D721Med (cell line): Measurements from ENCODE around the gene ADNP.
A peak's percentile ranks its signal among the peaks of the same experiment; 100 is the strongest.
"Not testable (repeated sequence)": the region's sequence is repeated elsewhere in the genome, so short reads cannot be mapped to it uniquely, and the experiment has no call there.

Experiments used
- DNase-seq: peaks from one replicate; pipeline ENCODE4 v3.0.0; 2011; ENCODE audit warnings: low spot score; ENCODE audit not compliant: insufficient read length
- FAIRE-seq: peaks from 2 replicates; lab custom pipeline; 2011; peaks lifted over from hg19 to GRCh38; lab: Jason Lieb, UNC
- TF ChIP-seq, protein P1 (sequence below): IDR thresholded peaks from 2 replicates; pipeline ENCODE4 v1.5.1; 2012; ENCODE audit warnings: mild to moderate bottlenecking, control low read depth; ENCODE audit not compliant: insufficient read depth; ENCODE audit errors: missing control alignments

The ADNP gene

DNA sequence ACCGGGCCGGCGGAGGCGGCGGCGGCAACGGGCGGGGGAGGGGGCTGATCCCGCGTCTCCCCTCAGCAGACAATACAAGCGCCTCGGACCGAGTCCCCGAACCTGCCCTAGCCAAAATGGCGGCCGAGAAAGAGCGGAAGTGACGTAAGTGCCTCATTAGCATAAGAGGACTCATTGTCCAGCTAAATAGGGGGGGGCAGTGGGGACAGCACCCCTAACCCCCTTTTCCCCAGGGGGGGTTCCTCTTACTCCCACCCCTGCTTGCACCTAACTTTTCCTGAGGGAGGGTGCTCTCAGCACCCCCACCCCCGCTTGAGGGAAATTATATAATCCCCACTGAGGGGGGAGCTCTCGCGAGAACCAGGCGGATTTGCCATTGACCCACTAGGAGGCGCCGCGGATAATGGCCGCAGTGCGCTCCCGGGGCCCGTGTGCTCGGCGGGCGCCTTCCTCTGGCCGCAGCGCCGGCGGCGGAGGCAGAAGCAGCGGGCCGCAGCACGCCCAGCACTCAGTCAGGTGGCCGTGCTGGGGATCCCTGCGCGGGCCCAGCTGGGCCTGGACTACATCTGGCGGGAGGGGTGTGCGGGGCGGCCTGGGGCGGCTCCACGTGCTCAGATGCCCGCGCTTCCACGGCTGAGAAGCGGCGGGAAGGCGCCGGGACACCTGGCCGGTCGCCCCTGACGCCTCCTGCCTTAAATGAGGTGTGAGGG, at the start of gene ADNP:
Gene ADNP (minus strand): TSS at position 132 of the 710 bp plus-strand sequence. CDS start 27,441 bp downstream, outside the sequence.
- FAIRE-seq (no peak), DNase-seq (no peak)
- TF ChIP-seq, protein P1, sequence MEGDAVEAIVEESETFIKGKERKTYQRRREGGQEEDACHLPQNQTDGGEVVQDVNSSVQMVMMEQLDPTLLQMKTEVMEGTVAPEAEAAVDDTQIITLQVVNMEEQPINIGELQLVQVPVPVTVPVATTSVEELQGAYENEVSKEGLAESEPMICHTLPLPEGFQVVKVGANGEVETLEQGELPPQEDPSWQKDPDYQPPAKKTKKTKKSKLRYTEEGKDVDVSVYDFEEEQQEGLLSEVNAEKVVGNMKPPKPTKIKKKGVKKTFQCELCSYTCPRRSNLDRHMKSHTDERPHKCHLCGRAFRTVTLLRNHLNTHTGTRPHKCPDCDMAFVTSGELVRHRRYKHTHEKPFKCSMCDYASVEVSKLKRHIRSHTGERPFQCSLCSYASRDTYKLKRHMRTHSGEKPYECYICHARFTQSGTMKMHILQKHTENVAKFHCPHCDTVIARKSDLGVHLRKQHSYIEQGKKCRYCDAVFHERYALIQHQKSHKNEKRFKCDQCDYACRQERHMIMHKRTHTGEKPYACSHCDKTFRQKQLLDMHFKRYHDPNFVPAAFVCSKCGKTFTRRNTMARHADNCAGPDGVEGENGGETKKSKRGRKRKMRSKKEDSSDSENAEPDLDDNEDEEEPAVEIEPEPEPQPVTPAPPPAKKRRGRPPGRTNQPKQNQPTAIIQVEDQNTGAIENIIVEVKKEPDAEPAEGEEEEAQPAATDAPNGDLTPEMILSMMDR = peak; percentile 44

DNA sequence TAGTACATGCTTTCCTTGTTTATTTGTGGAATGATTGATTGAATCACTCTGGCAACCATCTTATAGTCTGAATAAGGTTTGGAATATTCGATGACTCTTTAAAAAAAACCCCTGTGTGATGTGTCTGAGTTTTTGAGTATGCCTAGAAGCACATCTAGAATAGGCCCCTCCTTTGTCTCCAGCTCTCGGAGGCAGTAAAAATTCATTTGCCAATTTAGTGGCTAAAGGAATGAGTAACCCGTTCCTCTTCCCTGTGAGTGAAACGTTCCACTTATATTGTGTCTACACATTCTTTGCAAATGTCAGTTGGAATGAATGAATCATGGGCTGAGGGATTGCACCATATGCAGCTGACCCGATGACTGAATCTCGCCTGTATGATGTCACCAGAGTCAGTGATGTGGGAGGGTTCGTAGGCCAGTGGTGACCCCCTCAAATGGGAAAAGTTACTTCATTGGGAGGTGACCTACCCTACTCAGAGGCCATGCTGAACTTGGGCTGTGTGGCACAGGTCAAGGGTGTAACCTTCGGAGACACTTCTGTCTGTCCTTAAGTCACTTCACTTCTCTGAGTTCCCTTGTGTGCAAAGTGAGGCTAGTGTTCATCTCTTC, 48.9 kb upstream of the ADNP start:
- FAIRE-seq (no peak), DNase-seq (no peak)
- TF ChIP-seq, protein P1 = no peak

DNA sequence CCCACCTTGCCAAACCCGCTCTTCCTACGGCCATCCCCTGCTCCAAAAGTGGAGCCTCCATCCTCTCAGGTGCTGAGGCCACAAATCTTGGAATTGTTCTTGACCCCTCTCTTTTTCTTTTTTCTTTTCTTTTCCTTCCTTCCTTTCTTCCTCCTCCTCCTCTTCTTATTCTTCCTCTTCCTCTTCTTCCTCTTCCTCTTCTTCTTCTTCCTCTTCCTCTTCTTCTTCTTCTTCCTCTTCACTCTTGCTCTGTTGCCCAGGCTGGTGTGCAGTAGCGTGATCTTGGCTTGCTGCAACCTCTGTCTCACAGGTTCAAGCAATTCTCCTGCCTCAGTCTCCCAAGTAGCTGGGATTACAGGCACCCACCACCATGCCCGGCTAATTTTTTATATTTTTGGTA, 47.3 kb upstream of the ADNP start:
- FAIRE-seq, DNase-seq: not testable (repeated sequence)

DNA sequence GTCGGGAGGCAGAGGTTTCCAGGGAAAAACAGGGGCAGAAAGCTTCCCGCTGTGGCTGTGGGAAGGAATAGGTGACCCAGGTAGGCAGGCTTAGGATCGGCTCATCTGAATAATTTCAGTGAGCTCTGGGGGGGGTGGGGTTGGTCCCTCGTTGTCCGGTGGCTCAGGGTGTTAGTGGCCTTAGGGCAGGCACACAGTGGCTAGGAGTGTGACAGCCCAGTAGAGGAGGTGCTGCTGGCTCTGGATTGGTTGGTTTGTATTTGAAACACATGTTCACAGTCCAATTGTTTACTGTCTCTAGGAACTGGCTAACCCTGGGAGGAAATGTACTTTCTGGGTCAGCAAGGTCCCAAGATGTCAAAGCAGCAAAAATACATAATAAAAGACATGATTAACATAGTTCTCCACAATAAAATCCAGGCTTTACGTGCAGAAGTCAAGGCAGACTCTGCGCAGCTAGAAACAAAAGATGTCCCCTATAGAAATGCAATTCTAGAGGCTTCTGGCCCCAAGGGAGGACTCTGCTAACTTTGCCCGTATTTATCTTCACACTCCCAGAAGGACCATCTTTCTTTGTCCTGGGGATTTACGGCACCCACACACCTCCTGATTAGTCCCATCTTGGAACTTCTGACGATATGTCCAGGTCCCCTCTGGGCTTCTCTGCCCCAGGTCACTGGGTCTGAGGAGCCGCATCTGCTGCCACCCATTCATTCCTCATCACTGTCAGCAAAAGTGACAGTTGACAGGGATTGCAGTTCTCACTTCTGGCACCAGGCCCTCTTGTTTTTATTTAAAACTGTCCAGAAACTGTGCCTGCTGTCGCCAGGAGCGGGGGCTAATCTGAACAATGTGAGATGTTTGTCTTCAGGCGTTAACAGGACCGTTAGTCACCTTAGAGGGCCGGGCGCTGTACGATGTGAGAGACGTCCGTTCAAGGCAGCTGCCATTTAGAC, 46.1 kb upstream of the ADNP start:
- no peak for DNase-seq
- FAIRE-seq = no peak
- TF ChIP-seq, protein P1 = no peak

DNA sequence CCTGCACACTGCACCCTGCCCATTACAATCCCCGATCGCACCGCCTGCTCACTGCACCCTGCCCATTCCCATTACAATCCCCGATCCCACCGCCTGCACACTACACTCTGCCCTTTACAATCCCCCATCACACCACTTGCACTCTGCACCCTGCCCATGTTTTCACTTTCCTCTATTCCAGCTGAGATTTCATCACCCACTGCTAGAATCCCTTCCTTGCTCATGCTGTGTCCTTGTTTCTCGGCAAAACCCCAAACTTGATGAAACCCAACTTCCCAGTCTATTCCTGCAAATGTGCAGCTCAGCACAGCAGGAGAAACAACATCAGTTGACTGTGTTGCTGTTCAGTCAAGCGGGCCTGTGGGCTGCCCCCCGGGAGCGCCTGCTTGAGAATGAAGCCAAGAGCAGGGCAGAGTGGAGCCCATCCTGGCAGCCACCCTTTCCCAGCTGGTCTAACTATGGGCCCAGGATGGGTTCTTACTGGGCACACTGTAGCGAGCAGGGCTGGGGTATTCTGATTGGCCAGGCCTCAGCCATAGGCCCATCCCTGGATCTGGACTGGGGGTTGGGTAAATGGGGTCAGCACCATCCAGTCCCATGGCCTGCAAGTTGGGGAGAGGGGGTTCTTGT, 44.6 kb upstream of the ADNP start:
- DNase-seq (no peak), FAIRE-seq (no peak)
- TF ChIP-seq, protein P1 = no peak

DNA sequence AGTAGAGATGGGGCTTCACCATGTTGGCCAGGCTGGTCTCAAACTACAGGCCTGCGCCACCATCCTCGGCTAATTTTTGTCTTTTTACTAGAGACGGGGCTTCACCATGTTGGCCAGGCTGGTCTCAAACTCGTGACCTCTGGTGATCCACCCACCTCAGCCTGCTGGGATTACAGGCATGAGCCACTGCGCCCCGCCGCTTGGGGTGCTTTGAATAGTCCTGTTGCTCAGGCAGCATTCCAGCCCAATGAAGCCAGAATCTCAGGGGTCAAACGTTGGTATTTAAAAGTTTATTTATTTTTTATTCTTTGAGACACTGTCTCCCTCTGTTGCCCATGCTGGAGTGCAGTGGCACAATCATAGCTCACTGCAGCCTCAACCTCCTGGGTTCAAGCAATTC, 38.7 kb upstream of the ADNP start:
- no peak for FAIRE-seq
- no peak for DNase-seq
- TF ChIP-seq, protein P1 = no peak

DNA sequence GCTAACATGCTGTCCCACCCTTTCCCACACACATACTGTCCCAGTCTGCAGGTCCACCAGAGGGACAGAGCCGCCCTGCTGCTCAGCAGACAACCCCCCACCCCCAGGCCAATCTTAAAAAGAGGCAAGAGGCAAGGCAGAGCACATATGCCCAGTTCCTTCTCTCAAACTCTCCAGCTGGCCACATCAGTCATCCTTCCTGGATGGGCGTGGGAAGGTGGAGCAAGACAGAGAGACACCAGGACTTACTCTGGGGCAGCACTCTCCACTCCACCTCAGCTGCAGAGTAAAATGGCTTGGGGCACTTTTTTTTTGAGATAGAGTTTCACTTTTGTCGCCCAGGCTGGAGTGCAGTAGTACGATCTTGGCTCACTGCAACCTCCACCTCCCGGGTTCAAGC, 38.2 kb upstream of the ADNP start:
- TF ChIP-seq, protein P1 = no peak
- FAIRE-seq (no peak), DNase-seq (no peak)
